Muscle of leg (tissue), 11 donors: Measurements from ENCODE around the gene CSF1R. TPM values are rescaled to one million over a fixed set of nuclear protein-coding genes. Genes with fewer than 3 reads are reported as not detected.

Experiments used
- DNase-seq: peaks from one replicate; pipeline ENCODE4 v3.0.0; 2013
- H3K27ac ChIP-seq: one replicate; pipeline ENCODE4 v1.5.1; 2013; ENCODE audit warnings: mild to moderate bottlenecking, low read length, control low read depth
- H3K27me3 ChIP-seq: one replicate; pipeline ENCODE4 v1.6.1; 2013; ENCODE audit warnings: low read length; ENCODE audit not compliant: control insufficient read depth, insufficient read depth
- H3K36me3 ChIP-seq: one replicate; pipeline ENCODE4 v1.6.1; 2013; ENCODE audit warnings: low read length; ENCODE audit not compliant: control insufficient read depth, insufficient read depth
- H3K4me1 ChIP-seq: one replicate; pipeline ENCODE4 v1.6.1; 2013; ENCODE audit warnings: low read length; ENCODE audit not compliant: control insufficient read depth, insufficient read depth
- H3K4me3 ChIP-seq: one replicate; pipeline ENCODE4 v1.5.1; 2013; ENCODE audit warnings: low read length, control low read depth
- H3K9me3 ChIP-seq: replicated peaks from 2 replicates; pipeline ENCODE4 v1.6.1; 2013; ENCODE audit warnings: low read depth, low read length; ENCODE audit not compliant: control insufficient read depth
- WGBS: methylation state at CpG from one replicate; pipeline ENCODE4 v1.1.5; 2013; ENCODE audit warnings: missing lambda C conversion rate; ENCODE audit not compliant: insufficient coverage; 5-methylcytosine and 5-hydroxymethylcytosine counted together
- polyA plus RNA-seq, 8 donors: library from polyadenylated mRNA; unstranded; fragments of 120-200 nt; gene quantifications; one replicate each; pipeline versions ENCODE4 v1.2.1 to v1.2.3, GENCODE V29; 2013; ENCODE audit warnings: inconsistent platforms in 1 of 8, low replicate concordance in 1 of 8; ENCODE audit not compliant: insufficient read length in 8 of 8, insufficient read depth in 1 of 8
- total RNA-seq: library from RNA; stranded (reverse); fragments of 120-200 nt; gene quantifications from one replicate; pipeline ENCODE4 v1.2.4, GENCODE V29; 2013

The CSF1R gene
- total and polyA plus RNA-seq, 9 donors = 9.2 to 34.5 (median 27.3) TPM

GRCh38 chr5:150070821-150071220 is 15.5 kb downstream of the CSF1R start:
- peaks cover 17% of the 10 kb centered on the region for H3K4me1 ChIP-seq
- H3K9me3 ChIP-seq = no peaks in the 10 kb centered on the region
- H3K36me3 ChIP-seq = no peaks in the 10 kb centered on the region
- no peak for DNase-seq
- H3K4me3 ChIP-seq = no peak overlapping the region
- H3K27me3 ChIP-seq = no peaks in the 10 kb centered on the region
- 89% methylated on average over 2 of the region's 3 CpGs for WGBS
- H3K27ac ChIP-seq = no peak overlapping the region

GRCh38 chr5:150069672-150070627 is 16.4 kb downstream of the CSF1R start:
- Histone ChIP-seq H3K36me3 (no peaks in the 10 kb centered on the region), H3K4me1 (peaks cover 24% of the 10 kb centered on the region), H3K9me3 (no peaks in the 10 kb centered on the region), H3K27me3 (no peaks in the 10 kb centered on the region), H3K27ac (no peak overlapping the region), H3K4me3 (no peak overlapping the region)
- DNase-seq = no peak
- whole genome bisulfite sequencing = 62% methylated on average over 11 of the region's 25 CpGs

GRCh38 chr5:150068961-150069645 is 17.3 kb downstream of the CSF1R start:
- no peak for DNase-seq
- H3K36me3 ChIP-seq = no peaks in the 10 kb centered on the region
- peaks cover 27% of the 10 kb centered on the region for H3K4me1 ChIP-seq
- H3K4me3 ChIP-seq = no peak overlapping the region
- 64% methylated on average over 3 of the region's 12 CpGs for WGBS
- H3K9me3 ChIP-seq = no peaks in the 10 kb centered on the region
- no peak overlapping the region for H3K27ac ChIP-seq
- no peaks in the 10 kb centered on the region for H3K27me3 ChIP-seq

- WGBS = 13% methylated on average over 2 of the region's 4 CpGs
- Histone ChIP-seq H3K4me3 (no peak overlapping the region), H3K36me3 (no peaks in the 10 kb centered on the region), H3K27ac (no peak overlapping the region), H3K27me3 (no peaks in the 10 kb centered on the region), H3K9me3 (no peaks in the 10 kb centered on the region), H3K4me1 (peaks cover 27% of the 10 kb centered on the region)
- DNase-seq = no peak
These were observed 17.9 kb downstream of the CSF1R start for GRCh38 chr5:150068472-150068871.

- H3K4me3 ChIP-seq = no peak overlapping the region
- no peak overlapping the region for H3K27ac ChIP-seq
- H3K36me3 ChIP-seq = no peaks in the 10 kb centered on the region
- DNase-seq = no peak
- WGBS = 93% methylated on average over 4 of the region's 6 CpGs
- H3K9me3 ChIP-seq = no peaks in the 10 kb centered on the region
- H3K27me3 ChIP-seq = no peaks in the 10 kb centered on the region
- peaks cover 27% of the 10 kb centered on the region for H3K4me1 ChIP-seq
These were observed 18.3 kb downstream of the CSF1R start for GRCh38 chr5:150068071-150068470.

- no peak overlapping the region for H3K4me3 ChIP-seq
- no peak overlapping the region for H3K27ac ChIP-seq
- no peaks in the 10 kb centered on the region for H3K36me3 ChIP-seq
- H3K27me3 ChIP-seq = no peaks in the 10 kb centered on the region
- DNase-seq = no peak
- no peaks in the 10 kb centered on the region for H3K9me3 ChIP-seq
- peaks cover 27% of the 10 kb centered on the region for H3K4me1 ChIP-seq
- WGBS = 77% methylated on average over 4 of the region's 6 CpGs
These were observed 18.9 kb downstream of the CSF1R start for GRCh38 chr5:150067405-150067960.

GRCh38 chr5:150066901-150067396 is 19.4 kb downstream of the CSF1R start:
- WGBS = 90% methylated on average over 2 of the region's 2 CpGs
- Histone ChIP-seq H3K36me3 (no peaks in the 10 kb centered on the region), H3K4me1 (peaks cover 27% of the 10 kb centered on the region), H3K27me3 (no peaks in the 10 kb centered on the region), H3K9me3 (no peaks in the 10 kb centered on the region), H3K27ac (no peak overlapping the region), H3K4me3 (no peak overlapping the region)
- no peak for DNase-seq

GRCh38 chr5:150066436-150066835 is 19.9 kb downstream of the CSF1R start:
- Histone ChIP-seq H3K27ac (no peak overlapping the region), H3K27me3 (no peaks in the 10 kb centered on the region), H3K9me3 (no peaks in the 10 kb centered on the region), H3K4me1 (peaks cover 27% of the 10 kb centered on the region), H3K4me3 (no peak overlapping the region), H3K36me3 (no peaks in the 10 kb centered on the region)
- WGBS = 100% methylated on average over 1 of the region's 5 CpGs
- no peak for DNase-seq

GRCh38 chr5:150065886-150066285 is 20.5 kb downstream of the CSF1R start:
- DNase-seq = peak; percentile 42
- Histone ChIP-seq H3K27ac (no peak overlapping the region), H3K27me3 (no peaks in the 10 kb centered on the region), H3K4me1 (peaks cover 27% of the 10 kb centered on the region), H3K4me3 (no peak overlapping the region), H3K9me3 (no peaks in the 10 kb centered on the region), H3K36me3 (no peaks in the 10 kb centered on the region)
- 79% methylated on average over 4 of the region's 10 CpGs for WGBS

- peaks cover 27% of the 10 kb centered on the region for H3K4me1 ChIP-seq
- H3K4me3 ChIP-seq = no peak overlapping the region
- 49% methylated on average over 3 of the region's 6 CpGs for WGBS
- H3K27me3 ChIP-seq = no peaks in the 10 kb centered on the region
- H3K9me3 ChIP-seq = no peaks in the 10 kb centered on the region
- H3K27ac ChIP-seq = no peak overlapping the region
- DNase-seq = peak; percentile 77
- no peaks in the 10 kb centered on the region for H3K36me3 ChIP-seq
These were observed 21.0 kb downstream of the CSF1R start for GRCh38 chr5:150065346-150065745.
